Activated naive CD8-positive, alpha-beta T cell treated with anti-CD3 and anti-CD28 coated beads, Interleukin-2, amount 10 ng/mL, durations not matched to agents 7 days and 5 days (primary cell): ENCODE results near the gene ZBTB7C. TPM values are rescaled to one million over a fixed set of nuclear protein-coding genes. Genes with fewer than 3 reads are reported as not detected.

ENCODE experiments used
- ATAC-seq: fragments of 150-1000 bp; cut with Tn5 transposase; one replicate; pipeline ENCODE4 v1.10.0; 2021; ENCODE audit warnings: low read depth, moderate library complexity
- POLR2A ChIA-PET: fragments of 350-600 bp; sonication (Branson Sonifier 250); formaldehyde crosslinking; loops from one replicate; lab custom pipeline; 2021; ENCODE audit warnings: antibody characterized with exemption; lab: Charles Lee
- DNase-seq: peaks from one replicate; pipeline ENCODE4 v3.0.0; 2021
- H3K27ac Mint-ChIP-seq: one replicate; pipeline ENCODE4 v1.8.0; 2022; ENCODE audit warnings: mild to moderate bottlenecking, mixed read lengths
- H3K27me3 Mint-ChIP-seq: one replicate; pipeline ENCODE4 v1.8.0; 2022; ENCODE audit warnings: mild to moderate bottlenecking, moderate library complexity, mixed read lengths
- H3K36me3 Mint-ChIP-seq: one replicate; pipeline ENCODE4 v1.8.0; 2021; ENCODE audit warnings: mild to moderate bottlenecking, mixed read lengths
- H3K4me1 Mint-ChIP-seq: one replicate; pipeline ENCODE4 v1.8.0; 2021; ENCODE audit warnings: mixed read lengths
- H3K4me3 Mint-ChIP-seq: one replicate; pipeline ENCODE4 v1.8.0; 2022; ENCODE audit warnings: mild to moderate bottlenecking, moderate library complexity, mixed read lengths
- H3K9me3 Mint-ChIP-seq: one replicate; pipeline ENCODE4 v1.8.0; 2021; ENCODE audit warnings: mixed read lengths
- total RNA-seq, 2 experiments: library from RNA; stranded (reverse); gene quantifications; one replicate each; pipeline ENCODE4 v1.2.3, GENCODE V29; 2021

ZBTB7C gene
- total RNA-seq, 2 experiments from 2014 or later, result not detected

DNA sequence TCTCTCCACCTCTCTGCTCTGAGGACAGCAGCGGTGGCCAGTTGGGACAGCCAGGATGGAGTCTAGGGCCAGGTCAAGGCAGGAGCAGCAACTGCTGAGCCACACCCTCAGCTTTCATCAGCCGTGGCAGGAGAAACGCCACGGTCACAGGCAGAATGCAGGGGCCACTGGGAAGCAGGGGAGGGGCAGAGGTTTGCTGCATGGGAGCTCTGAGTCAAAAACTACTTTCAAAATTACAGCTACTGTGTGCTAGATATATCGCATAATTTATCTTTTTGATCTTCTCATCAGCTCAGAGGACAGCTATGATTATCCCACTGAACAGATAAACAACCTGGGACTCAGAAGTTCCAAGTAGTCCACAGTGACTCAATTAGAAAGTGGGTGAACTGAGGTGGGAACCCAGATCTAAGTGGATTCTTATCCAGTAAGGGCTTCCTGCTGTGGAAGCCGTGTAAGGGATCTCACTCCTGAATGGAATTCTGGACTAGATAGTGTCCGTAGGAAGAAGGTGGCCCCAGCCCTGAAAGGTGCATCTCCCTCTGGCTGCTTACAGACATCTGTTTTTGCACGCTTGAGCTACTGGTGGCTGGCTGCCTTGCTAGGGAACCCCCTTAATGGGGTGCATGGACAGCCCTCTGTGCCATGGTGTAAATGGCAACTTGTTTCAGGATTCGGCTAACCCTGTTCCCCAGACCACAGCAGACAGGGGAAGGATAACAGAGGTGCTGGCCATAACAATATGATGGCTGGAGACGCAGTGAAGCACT is 284.1 kb downstream of the ZBTB7C start:
- Mint-ChIP-seq H3K27ac (no peak overlapping the region), H3K27me3 (peaks cover 7% of the 10 kb centered on the region), H3K9me3 (no peaks in the 10 kb centered on the region), H3K36me3 (no peaks in the 10 kb centered on the region), H3K4me1 (no peaks in the 10 kb centered on the region), H3K4me3 (no peak overlapping the region)
- DNase-seq (no peak), ATAC-seq (no peak)
- POLR2A ChIA-PET, result no interaction called here

GRCh38 chr18:48123941-48124340 is 285.2 kb downstream of the ZBTB7C start:
- H3K27me3 Mint-ChIP-seq, result peaks cover 7% of the 10 kb centered on the region
- no peak overlapping the region for H3K4me3 Mint-ChIP-seq
- DNase-seq, result no peak
- no peaks in the 10 kb centered on the region for H3K4me1 Mint-ChIP-seq
- ATAC-seq, result no peak
- no peak overlapping the region for H3K27ac Mint-ChIP-seq
- H3K9me3 Mint-ChIP-seq, result no peaks in the 10 kb centered on the region
- no peaks in the 10 kb centered on the region for H3K36me3 Mint-ChIP-seq
- POLR2A ChIA-PET, result no interaction called here

GRCh38 chr18:48123324-48123723 is 285.9 kb downstream of the ZBTB7C start:
- Mint-ChIP-seq H3K4me3 (no peak overlapping the region), H3K27me3 (peaks cover 4% of the 10 kb centered on the region), H3K36me3 (no peaks in the 10 kb centered on the region), H3K27ac (no peak overlapping the region), H3K9me3 (no peaks in the 10 kb centered on the region), H3K4me1 (no peaks in the 10 kb centered on the region)
- DNase-seq (no peak), ATAC-seq (no peak)
- POLR2A ChIA-PET, result no interaction called here

DNA sequence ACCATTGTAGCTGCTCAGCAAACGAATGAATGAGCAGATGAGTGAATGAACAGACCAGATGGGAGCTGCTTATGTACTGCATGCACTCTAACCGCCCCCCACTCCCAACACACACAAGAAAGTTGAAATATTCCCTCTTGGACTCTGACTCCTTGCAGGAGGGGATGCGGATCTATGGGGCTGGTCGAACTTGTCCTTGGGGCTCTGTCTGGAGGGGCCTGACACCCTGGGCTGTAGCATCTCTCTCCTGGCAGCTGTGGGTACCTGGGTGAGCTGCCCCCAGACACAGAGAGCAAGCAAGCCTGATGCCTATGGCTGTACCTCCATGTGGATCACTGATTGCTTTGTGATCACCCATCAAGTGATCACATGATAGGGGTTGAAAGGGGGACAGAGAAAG is 286.4 kb downstream of the ZBTB7C start:
- no peak overlapping the region for H3K4me3 Mint-ChIP-seq
- no peaks in the 10 kb centered on the region for H3K4me1 Mint-ChIP-seq
- POLR2A ChIA-PET, result no interaction called here
- no peak for DNase-seq
- peaks cover 4% of the 10 kb centered on the region for H3K27me3 Mint-ChIP-seq
- no peaks in the 10 kb centered on the region for H3K36me3 Mint-ChIP-seq
- no peaks in the 10 kb centered on the region for H3K9me3 Mint-ChIP-seq
- ATAC-seq, result no peak
- H3K27ac Mint-ChIP-seq, result no peak overlapping the region

- Mint-ChIP-seq H3K27me3 (peaks cover 4% of the 10 kb centered on the region), H3K4me3 (no peak overlapping the region), H3K36me3 (no peaks in the 10 kb centered on the region), H3K4me1 (no peaks in the 10 kb centered on the region), H3K9me3 (no peaks in the 10 kb centered on the region), H3K27ac (no peak overlapping the region)
- DNase-seq, result no peak
- POLR2A ChIA-PET, result no interaction called here
- ATAC-seq, result no peak
Measured at GRCh38 chr18:48122376-48122775, 286.8 kb downstream of the ZBTB7C start.

- no peak overlapping the region for H3K27ac Mint-ChIP-seq
- no peak for ATAC-seq
- H3K27me3 Mint-ChIP-seq, result peaks cover 4% of the 10 kb centered on the region
- POLR2A ChIA-PET, result no interaction called here
- H3K36me3 Mint-ChIP-seq, result no peaks in the 10 kb centered on the region
- DNase-seq, result no peak
- H3K9me3 Mint-ChIP-seq, result no peaks in the 10 kb centered on the region
- H3K4me3 Mint-ChIP-seq, result no peak overlapping the region
- no peaks in the 10 kb centered on the region for H3K4me1 Mint-ChIP-seq
Measured at GRCh38 chr18:48121752-48122151, 287.4 kb downstream of the ZBTB7C start.

- H3K9me3 Mint-ChIP-seq, result no peaks in the 10 kb centered on the region
- no peaks in the 10 kb centered on the region for H3K36me3 Mint-ChIP-seq
- H3K4me1 Mint-ChIP-seq, result no peaks in the 10 kb centered on the region
- H3K27ac Mint-ChIP-seq, result no peak overlapping the region
- POLR2A ChIA-PET, result no interaction called here
- no peak for ATAC-seq
- H3K27me3 Mint-ChIP-seq, result peaks cover 6% of the 10 kb centered on the region
- no peak for DNase-seq
- no peak overlapping the region for H3K4me3 Mint-ChIP-seq
Measured at GRCh38 chr18:48119204-48119603, 290.0 kb downstream of the ZBTB7C start.

DNA sequence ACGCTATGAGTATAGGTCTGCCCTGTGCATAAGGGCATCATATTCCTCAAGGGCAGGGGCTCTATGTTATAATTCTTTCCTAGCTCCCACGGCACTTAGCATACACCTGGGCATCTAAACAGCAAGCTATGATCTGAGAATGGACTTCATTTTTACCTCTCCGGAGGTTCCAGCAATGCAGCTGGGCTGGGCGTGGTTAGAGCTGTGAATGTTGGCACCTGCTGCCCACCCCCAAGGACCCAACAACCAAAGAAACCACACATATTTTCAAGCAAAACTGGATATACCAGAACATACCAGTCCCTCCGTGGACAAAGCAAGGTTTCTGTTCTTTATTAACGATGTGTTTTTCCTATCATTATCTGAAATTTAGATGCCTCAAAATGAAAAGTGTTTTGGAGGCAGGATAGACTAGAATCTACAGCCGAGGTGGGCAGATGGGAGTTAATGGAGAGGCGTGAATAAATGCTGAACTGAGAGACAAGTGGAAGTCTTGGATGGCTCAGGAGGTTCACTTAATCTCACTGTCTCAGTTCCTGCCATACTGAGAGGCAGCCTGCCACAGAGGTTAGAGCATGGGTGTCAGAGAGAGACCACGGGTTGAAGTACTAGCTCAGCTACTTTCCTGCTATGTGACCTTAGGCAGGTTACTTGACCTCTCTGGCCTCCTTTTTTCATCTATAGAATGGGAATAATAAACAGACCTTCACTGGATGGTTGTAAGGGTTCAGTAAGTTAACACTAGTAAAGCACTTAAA is 292.1 kb downstream of the ZBTB7C start:
- Mint-ChIP-seq H3K4me3 (no peak overlapping the region), H3K27ac (no peak overlapping the region), H3K36me3 (no peaks in the 10 kb centered on the region), H3K27me3 (peaks cover 7% of the 10 kb centered on the region), H3K9me3 (no peaks in the 10 kb centered on the region), H3K4me1 (no peaks in the 10 kb centered on the region)
- ATAC-seq (no peak), DNase-seq (no peak)
- POLR2A ChIA-PET, result no interaction called here

GRCh38 chr18:48116017-48116416 is 293.2 kb downstream of the ZBTB7C start:
- Mint-ChIP-seq H3K9me3 (no peaks in the 10 kb centered on the region), H3K27ac (no peak overlapping the region), H3K4me3 (no peak overlapping the region), H3K36me3 (no peaks in the 10 kb centered on the region), H3K27me3 (peaks cover 10% of the 10 kb centered on the region), H3K4me1 (no peaks in the 10 kb centered on the region)
- no peak for ATAC-seq
- DNase-seq, result no peak
- POLR2A ChIA-PET, result no interaction called here

DNA sequence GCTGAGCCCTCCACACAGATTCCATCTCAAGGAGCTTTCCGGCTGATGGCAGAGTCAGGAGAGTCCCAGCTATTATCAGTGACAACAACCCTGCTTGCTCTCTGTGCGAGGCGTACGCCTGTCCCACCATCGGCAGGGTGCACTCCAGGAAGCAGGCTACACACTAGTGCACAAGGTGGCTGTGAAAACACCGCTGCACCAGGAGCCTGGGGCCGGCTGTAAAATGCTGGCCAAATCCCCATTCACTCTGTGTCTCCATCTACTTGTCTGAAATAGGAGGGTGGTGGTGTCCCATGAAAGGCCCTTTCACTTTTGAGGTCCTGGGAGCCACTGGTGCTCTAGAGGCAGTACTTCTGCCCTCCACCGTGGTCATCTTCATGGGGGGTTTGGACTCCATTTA is 295.5 kb downstream of the ZBTB7C start:
- POLR2A ChIA-PET, result no interaction called here
- H3K4me1 Mint-ChIP-seq, result no peaks in the 10 kb centered on the region
- no peaks in the 10 kb centered on the region for H3K36me3 Mint-ChIP-seq
- H3K4me3 Mint-ChIP-seq, result no peak overlapping the region
- H3K27ac Mint-ChIP-seq, result no peak overlapping the region
- no peak for ATAC-seq
- H3K9me3 Mint-ChIP-seq, result no peaks in the 10 kb centered on the region
- peaks cover 10% of the 10 kb centered on the region for H3K27me3 Mint-ChIP-seq
- no peak for DNase-seq

DNA sequence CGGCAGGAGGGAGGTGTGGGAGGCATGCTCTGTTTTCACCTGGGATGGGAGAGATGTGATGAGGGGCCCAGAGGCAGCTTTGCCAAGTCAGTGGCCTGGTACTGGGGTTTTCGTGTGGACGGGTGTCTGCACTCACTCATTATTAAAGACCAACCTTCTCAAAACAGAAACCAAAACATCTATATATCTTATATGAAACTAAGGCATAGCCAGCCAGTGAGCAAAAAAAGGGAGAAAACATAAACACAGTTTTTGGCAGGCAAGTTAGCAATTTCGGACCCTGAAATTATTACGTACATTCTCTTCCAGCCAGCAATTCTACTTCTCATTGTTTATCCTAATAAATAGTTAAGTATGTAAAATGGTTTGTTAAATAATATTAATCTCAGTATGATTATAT is 297.6 kb downstream of the ZBTB7C start:
- Mint-ChIP-seq H3K36me3 (no peaks in the 10 kb centered on the region), H3K27ac (no peak overlapping the region), H3K9me3 (no peaks in the 10 kb centered on the region), H3K4me3 (no peak overlapping the region), H3K27me3 (peaks cover 16% of the 10 kb centered on the region), H3K4me1 (no peaks in the 10 kb centered on the region)
- DNase-seq, result no peak
- ATAC-seq, result no peak
- POLR2A ChIA-PET, result no interaction called here

- Mint-ChIP-seq H3K27ac (no peak overlapping the region), H3K27me3 (peaks cover 23% of the 10 kb centered on the region), H3K9me3 (no peaks in the 10 kb centered on the region), H3K36me3 (no peaks in the 10 kb centered on the region), H3K4me3 (no peak overlapping the region), H3K4me1 (no peaks in the 10 kb centered on the region)
- no peak for ATAC-seq
- DNase-seq, result no peak
- POLR2A ChIA-PET, result no interaction called here
Measured at GRCh38 chr18:48110797-48111196, 298.4 kb downstream of the ZBTB7C start.

DNA sequence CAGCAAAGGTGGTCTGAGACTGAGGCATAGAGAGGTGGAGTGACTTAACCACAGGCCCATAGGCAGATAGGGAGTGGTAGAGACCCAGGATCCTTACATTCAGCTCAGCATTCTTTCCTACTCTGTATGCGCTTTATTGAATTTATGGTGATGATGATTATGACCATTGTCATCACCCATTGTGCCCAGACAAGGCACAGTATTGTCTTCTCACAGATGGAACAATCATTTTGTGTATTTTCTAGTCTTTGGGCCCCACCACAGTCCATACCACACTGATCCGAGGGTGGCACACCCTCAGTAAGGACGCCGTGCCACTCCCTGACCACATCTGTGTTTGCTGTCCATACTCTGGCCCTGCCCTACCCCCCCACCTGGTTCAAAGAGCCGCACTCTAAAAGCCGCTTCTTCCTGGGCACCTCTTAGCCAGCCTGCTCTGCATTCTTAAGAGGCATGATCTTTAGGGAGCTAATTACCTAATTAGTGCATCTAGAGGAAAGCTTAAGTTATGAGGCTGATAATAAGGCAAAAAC is 299.2 kb downstream of the ZBTB7C start:
- Mint-ChIP-seq H3K27ac (no peak overlapping the region), H3K36me3 (no peaks in the 10 kb centered on the region), H3K4me3 (no peak overlapping the region), H3K4me1 (no peaks in the 10 kb centered on the region), H3K27me3 (peaks cover 23% of the 10 kb centered on the region), H3K9me3 (no peaks in the 10 kb centered on the region)
- ATAC-seq (no peak), DNase-seq (no peak)
- POLR2A ChIA-PET, result no interaction called here

- no peak for ATAC-seq
- no peak overlapping the region for H3K4me3 Mint-ChIP-seq
- H3K27me3 Mint-ChIP-seq, result peaks cover 23% of the 10 kb centered on the region
- no peaks in the 10 kb centered on the region for H3K36me3 Mint-ChIP-seq
- no peaks in the 10 kb centered on the region for H3K4me1 Mint-ChIP-seq
- H3K9me3 Mint-ChIP-seq, result no peaks in the 10 kb centered on the region
- no peak overlapping the region for H3K27ac Mint-ChIP-seq
- POLR2A ChIA-PET, result no interaction called here
- no peak for DNase-seq
Measured at GRCh38 chr18:48108136-48108535, 301.0 kb downstream of the ZBTB7C start.
